Testis (tissue), 3 donors: ENCODE results near the gene CXCR5. TPM values are rescaled to one million over a fixed set of nuclear protein-coding genes. Genes with fewer than 3 reads are reported as not detected.

Source experiments
- DNase-seq: peaks from one replicate; pipeline ENCODE4 v3.0.0-alpha.2; 2019
- H3K27ac ChIP-seq, 2 donors: fragments of 200-600 bp; sonication (generic); one replicate each; pipeline ENCODE4 v1.5.1; 2019
- H3K27me3 ChIP-seq: fragments of 200-600 bp; sonication (generic); one replicate; pipeline ENCODE4 v1.5.1; 2019
- H3K36me3 ChIP-seq: fragments of 200-600 bp; sonication (generic); one replicate; pipeline ENCODE4 v1.5.1; 2017; ENCODE audit warnings: low read depth; ENCODE audit errors: missing control alignments
- H3K4me1 ChIP-seq: fragments of 200-600 bp; sonication (generic); one replicate; pipeline ENCODE4 v1.5.1; 2019
- H3K4me3 ChIP-seq, 2 donors: fragments of 200-600 bp; sonication (generic); one replicate each; pipeline ENCODE4 v1.5.1; 2017 to 2019
- H3K9me3 ChIP-seq: fragments of 200-600 bp; sonication (generic); one replicate; pipeline ENCODE4 v1.5.1; 2017
- CTCF ChIP-seq, 3 experiments: fragments of 450-650 bp in 2 of 3; fragments of 200-600 bp in 1 of 3; sonication (generic) in 1 of 3; IDR thresholded peaks; one replicate each; pipeline ENCODE4 v1.5.1; 2016 to 2019; ENCODE audit warnings: antibody characterized with exemption in 3 of 3, mild to moderate bottlenecking in 2 of 3, moderate library complexity in 1 of 3
- POLR2A ChIP-seq: fragments of 450-650 bp; IDR thresholded peaks from one replicate; pipeline ENCODE4 v1.6.1; 2017; ENCODE audit warnings: antibody characterized with exemption, mild to moderate bottlenecking, moderate library complexity
- WGBS, 2 donors: methylation state at CpG; one replicate each; pipeline ENCODE4 v1.1.5; 2018; 5-methylcytosine and 5-hydroxymethylcytosine counted together
- intact Hi-C: fragments of 100-400 bp; cut with DNase I; formaldehyde crosslinking; loops from one replicate; pipeline ENCODE4 v1.15.1; 2023; ENCODE audit warnings: low total_unique reads
- polyA plus RNA-seq: library from polyadenylated mRNA; stranded (reverse); fragments of 350-450 nt; fragmentation: Illumina TruSeq; extraction: RNeasy Lipid Tissue Mini Kit (QIAGEN cat#74804); gene quantifications from one replicate; pipeline ENCODE4 v1.2.3, GENCODE V29; 2014; ENCODE audit warnings: low read depth, low replicate concordance; ENCODE audit not compliant: insufficient read depth
- total RNA-seq, 2 donors: library from RNA; depleted of rRNA; stranded (reverse); fragments of >200 nt; gene quantifications; one replicate each; pipeline ENCODE4 v1.2.3, GENCODE V29; 2016

CXCR5 gene
- total and polyA plus RNA-seq, 3 donors from 2014 or later, result 0.06 to 0.22 TPM; not detected in 1

- Histone ChIP-seq H3K4me1 (peaks cover 5% of the 10 kb centered on the region), H3K27me3 (no peaks in the 10 kb centered on the region), H3K9me3 (no peaks in the 10 kb centered on the region), H3K36me3 (no peaks in the 10 kb centered on the region), H3K4me3 (no peak overlapping the region), H3K27ac (no peak overlapping the region)
- no peak for TF ChIP-seq POLR2A
- no peak for TF ChIP-seq CTCF (IDR thresholded peaks at IDR 0.05)
- no peak for DNase-seq
- 87% methylated on average over 13 of the region's 13 CpGs for WGBS, 2 donors
- intact Hi-C loops, result no loop called here
Observed at GRCh38 chr11:118897721-118898310, 14.1 kb downstream of the CXCR5 start.

GRCh38 chr11:118898400-118899295 lies 15.0 kb downstream of the CXCR5 start:
- no peak for DNase-seq
- H3K27me3 ChIP-seq, result no peaks in the 10 kb centered on the region
- H3K27ac ChIP-seq, result no peak overlapping the region
- intact Hi-C loops, result no loop called here
- 88 to 90% methylated on average over 16 to 33 of the region's 35 CpGs for WGBS, 2 donors
- H3K9me3 ChIP-seq, result no peaks in the 10 kb centered on the region
- TF ChIP-seq POLR2A, result no peak
- no peak for TF ChIP-seq CTCF (IDR thresholded peaks at IDR 0.05)
- H3K4me3 ChIP-seq, result no peak overlapping the region
- no peaks in the 10 kb centered on the region for H3K36me3 ChIP-seq
- peaks cover 5% of the 10 kb centered on the region for H3K4me1 ChIP-seq

- no peaks in the 10 kb centered on the region for H3K9me3 ChIP-seq
- DNase-seq, result no peak
- intact Hi-C loops, result no loop called here
- H3K27ac ChIP-seq, result no peak overlapping the region
- no peak overlapping the region for H3K4me3 ChIP-seq
- no peak for TF ChIP-seq CTCF (IDR thresholded peaks at IDR 0.05)
- no peak for TF ChIP-seq POLR2A
- peaks cover 5% of the 10 kb centered on the region for H3K4me1 ChIP-seq
- WGBS, 2 donors, result 79% methylated on average over 6 of the region's 6 CpGs; no CpG with 5 or more reads in 1 of the 2 donors
- H3K27me3 ChIP-seq, result no peaks in the 10 kb centered on the region
- H3K36me3 ChIP-seq, result no peaks in the 10 kb centered on the region
Observed at GRCh38 chr11:118899296-118899688, 15.6 kb downstream of the CXCR5 start.

GRCh38 chr11:118899706-118900360 lies 16.1 kb downstream of the CXCR5 start:
- no peaks in the 10 kb centered on the region for H3K27me3 ChIP-seq
- no peak for DNase-seq
- WGBS, 2 donors, result 83 to 85% methylated on average over 19 to 21 of the region's 21 CpGs
- intact Hi-C loops, result loop anchor here (10.0 kb wide), 1 partner anchor 205 kb away; no protein-coding TSS in a partner anchor
- H3K27ac ChIP-seq, result no peak overlapping the region
- no peaks in the 10 kb centered on the region for H3K36me3 ChIP-seq
- peaks cover 5% of the 10 kb centered on the region for H3K4me1 ChIP-seq
- H3K9me3 ChIP-seq, result no peaks in the 10 kb centered on the region
- no peak for TF ChIP-seq POLR2A
- TF ChIP-seq CTCF (IDR thresholded peaks at IDR 0.05), result no peak
- H3K4me3 ChIP-seq, result no peak overlapping the region
